Cardiac fibroblast (primary cell): ENCODE results near the gene XYLT1.

Source experiments
- DNase-seq, 2 donors: peaks; one replicate each; pipeline versions ENCODE4 v3.0.0 to v3.0.0-alpha.2; 2010; ENCODE audit warnings: low read depth in 2 of 2
- H3K4me3 ChIP-seq, 2 donors: replicated peaks in 1 of 2; 1 replicate in 1 of 2; 2 replicates in 1 of 2; pipeline ENCODE4 v1.5.1; 2011; ENCODE audit warnings: low read depth in 2 of 2, low read length in 2 of 2, mild to moderate bottlenecking in 2 of 2, moderate library complexity in 1 of 2
- TF ChIP-seq, protein P1 (sequence below): IDR thresholded peaks from one replicate; pipeline ENCODE4 v1.5.1; 2011; ENCODE audit warnings: low read depth, mild to moderate bottlenecking, low read length, inconsistent platforms

The XYLT1 gene

DNA sequence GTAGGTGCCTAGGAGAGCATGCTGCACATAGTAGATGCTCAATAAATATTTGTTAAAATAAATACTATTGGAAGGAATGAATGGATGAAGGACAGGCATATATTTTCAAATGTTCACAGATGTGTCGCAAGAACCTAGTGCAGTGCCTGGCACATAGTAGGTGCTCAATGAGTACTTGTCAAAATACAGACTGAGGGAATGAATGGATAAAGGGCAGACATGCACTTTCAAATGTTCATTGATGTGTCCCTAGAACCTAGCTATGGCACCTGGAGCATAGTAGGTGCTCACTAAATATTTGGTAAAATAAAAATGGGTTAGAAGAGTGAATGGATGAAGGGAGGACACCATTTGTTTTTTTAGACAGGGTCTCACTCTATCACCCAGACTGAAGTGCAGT lies 26.1 kb downstream of the XYLT1 start:
- TF ChIP-seq, protein P1, sequence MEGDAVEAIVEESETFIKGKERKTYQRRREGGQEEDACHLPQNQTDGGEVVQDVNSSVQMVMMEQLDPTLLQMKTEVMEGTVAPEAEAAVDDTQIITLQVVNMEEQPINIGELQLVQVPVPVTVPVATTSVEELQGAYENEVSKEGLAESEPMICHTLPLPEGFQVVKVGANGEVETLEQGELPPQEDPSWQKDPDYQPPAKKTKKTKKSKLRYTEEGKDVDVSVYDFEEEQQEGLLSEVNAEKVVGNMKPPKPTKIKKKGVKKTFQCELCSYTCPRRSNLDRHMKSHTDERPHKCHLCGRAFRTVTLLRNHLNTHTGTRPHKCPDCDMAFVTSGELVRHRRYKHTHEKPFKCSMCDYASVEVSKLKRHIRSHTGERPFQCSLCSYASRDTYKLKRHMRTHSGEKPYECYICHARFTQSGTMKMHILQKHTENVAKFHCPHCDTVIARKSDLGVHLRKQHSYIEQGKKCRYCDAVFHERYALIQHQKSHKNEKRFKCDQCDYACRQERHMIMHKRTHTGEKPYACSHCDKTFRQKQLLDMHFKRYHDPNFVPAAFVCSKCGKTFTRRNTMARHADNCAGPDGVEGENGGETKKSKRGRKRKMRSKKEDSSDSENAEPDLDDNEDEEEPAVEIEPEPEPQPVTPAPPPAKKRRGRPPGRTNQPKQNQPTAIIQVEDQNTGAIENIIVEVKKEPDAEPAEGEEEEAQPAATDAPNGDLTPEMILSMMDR = no peak
- no peak overlapping the region for H3K4me3 ChIP-seq
- DNase-seq = no peak

DNA sequence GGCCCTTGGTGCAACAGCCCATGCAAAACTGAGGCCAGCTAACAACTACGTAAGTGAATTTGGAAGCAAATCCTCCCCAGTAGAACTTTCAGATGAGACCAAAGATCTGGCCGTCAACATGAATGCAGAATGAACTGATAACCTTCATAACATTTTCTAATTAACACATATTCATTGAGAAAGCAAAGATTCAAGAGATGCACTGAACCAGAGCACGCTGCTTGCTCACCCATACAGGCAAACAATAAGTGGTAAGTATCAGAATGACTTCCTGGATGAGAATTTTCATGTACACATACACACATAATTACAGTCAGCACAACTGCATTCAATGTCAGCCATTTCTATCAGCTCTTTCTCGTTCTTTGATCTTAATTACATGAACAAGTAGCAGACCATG lies 30.6 kb downstream of the XYLT1 start:
- H3K4me3 ChIP-seq = no peak overlapping the region
- no peak for DNase-seq
- TF ChIP-seq, protein P1 = no peak

DNA sequence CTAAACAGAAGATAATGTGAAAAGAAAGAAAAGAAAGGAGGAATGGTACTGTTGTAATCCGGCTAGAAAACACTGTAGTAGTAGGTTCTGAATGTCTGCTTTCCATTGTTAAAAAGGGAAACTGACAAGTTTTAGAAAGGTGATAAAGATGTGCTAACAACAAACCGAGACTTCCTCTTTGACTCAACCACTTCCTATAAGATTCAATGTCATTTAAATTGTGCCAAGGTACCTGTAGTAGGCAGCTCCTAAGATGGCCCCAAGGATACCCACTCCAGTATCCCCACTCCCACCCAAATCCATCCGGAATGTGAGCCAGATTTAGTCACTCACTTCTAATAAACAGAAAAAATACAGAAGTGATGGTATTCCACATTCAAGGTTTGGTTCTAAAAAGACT lies 31.2 kb downstream of the XYLT1 start:
- TF ChIP-seq, protein P1 = no peak
- no peak for DNase-seq
- H3K4me3 ChIP-seq = no peak overlapping the region

DNA sequence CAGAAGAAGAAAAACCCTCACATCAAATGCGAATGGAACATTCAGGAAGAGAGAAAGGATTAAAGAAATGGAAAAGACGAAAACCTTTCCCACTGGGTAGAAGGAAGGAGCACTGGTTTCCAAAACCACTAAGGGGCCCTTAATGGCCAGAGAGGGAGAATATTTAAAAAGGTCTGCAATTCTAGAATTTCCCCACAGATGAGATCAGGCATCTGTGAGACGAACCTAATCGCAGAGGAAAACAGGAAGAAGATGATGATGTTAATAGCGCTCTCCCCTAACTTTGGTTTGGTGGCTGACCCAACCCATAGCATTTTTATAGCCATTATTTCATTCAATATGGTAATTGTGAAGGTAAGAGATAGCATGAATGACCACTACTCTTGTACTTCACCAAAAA lies 32.8 kb downstream of the XYLT1 start:
- no peak for DNase-seq
- no peak overlapping the region for H3K4me3 ChIP-seq
- TF ChIP-seq, protein P1 = no peak

DNA sequence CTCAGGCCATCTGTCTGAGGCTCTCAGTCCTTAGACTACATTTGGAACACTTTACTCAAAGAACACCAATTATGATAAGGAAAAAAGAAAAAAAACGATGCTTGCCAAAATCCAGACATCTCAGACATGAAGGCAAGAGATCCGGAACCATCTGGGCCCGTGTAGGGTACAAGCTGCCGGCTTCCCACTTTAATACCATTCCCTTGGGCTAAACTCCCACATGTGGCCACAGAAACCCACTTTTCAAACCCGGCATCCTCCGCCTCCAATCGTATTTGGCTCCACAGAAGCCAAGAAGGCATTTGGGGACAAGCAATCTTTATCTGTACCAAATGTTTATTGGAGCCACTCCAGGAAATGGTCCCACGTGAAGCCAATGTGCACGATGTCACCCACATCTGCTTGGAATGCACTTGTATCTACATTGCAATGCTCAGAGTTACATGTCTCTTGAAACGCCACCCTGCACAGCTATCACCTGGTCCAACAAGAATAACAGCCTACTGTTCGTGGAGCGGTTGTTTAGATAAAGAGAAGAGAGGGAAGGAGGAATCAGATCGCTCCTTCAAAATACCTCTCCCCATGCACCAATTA lies 33.5 kb downstream of the XYLT1 start:
- no peak for DNase-seq
- TF ChIP-seq, protein P1 = no peak
- no peak overlapping the region for H3K4me3 ChIP-seq

DNA sequence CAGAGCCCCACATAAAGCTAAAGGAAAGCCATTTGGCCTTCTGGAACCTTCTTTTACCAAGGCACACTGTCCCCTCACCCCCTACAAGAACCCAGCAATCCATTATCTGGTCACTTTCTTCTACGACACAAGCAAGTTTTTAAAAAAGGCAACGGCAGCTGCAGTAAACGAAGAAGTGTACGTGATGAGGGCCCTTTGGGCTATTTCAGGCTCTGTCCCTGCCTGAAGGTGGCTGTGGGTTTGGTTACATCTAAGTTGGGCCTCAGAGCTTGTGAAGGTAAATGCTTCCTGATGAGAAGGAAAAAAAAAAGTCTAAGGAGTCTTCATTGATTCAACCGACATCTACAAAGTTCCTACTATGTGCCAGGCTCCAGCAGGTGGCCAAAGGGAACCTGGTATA lies 35.4 kb downstream of the XYLT1 start:
- H3K4me3 ChIP-seq = no peak overlapping the region
- no peak for DNase-seq
- TF ChIP-seq, protein P1 = no peak
